Panc1 (cell line): Measurements from ENCODE around the gene MRAP. TPM values are rescaled to one million over a fixed set of nuclear protein-coding genes. Genes with fewer than 3 reads are reported as not detected.
"Not testable (repeated sequence)": the region's sequence is repeated elsewhere in the genome, so short reads cannot be mapped to it uniquely, and the experiment has no call there.

Source experiments
- ATAC-seq: fragments of 200-7000 bp; cut with Tn5 transposase; 2 replicates; pipeline ENCODE4 v1.9.1; 2020; ENCODE audit warnings: mild to moderate bottlenecking, moderate library complexity
- BruUV-seq: library from RNA; stranded (reverse); fragments of 400-500 nt; replicated peaks from 2 replicates; lab custom pipeline; 2021; lab: Mats Ljungman, UMichigan
- CTCF ChIA-PET: fragments of 300-600 bp; sonication (Branson Sonifier 250); formaldehyde crosslinking; loops from one replicate; lab custom pipeline; 2022; ENCODE audit warnings: antibody characterized with exemption; lab: Charles Lee
- POLR2A ChIA-PET: fragments of 300-600 bp; sonication (Branson Sonifier 250); formaldehyde crosslinking; loops from one replicate; lab custom pipeline; 2022; ENCODE audit warnings: antibody characterized with exemption; lab: Charles Lee
- DNase-seq: peaks from one replicate; pipeline ENCODE4 v3.0.0-alpha.2; 2010; ENCODE audit warnings: low read depth, low spot score
- H3K27ac ChIP-seq: 2 replicates; pipeline ENCODE4 v1.5.1; 2011; ENCODE audit warnings: mild to moderate bottlenecking, low read length, inconsistent platforms
- H3K27me3 ChIP-seq: fragments of 200-500 bp; sonication (Bioruptor generic); 2 replicates; pipeline ENCODE4 v1.6.0; 2014; ENCODE audit warnings: low read length, inconsistent platforms; ENCODE audit not compliant: control insufficient read depth, insufficient read depth
- H3K36me3 ChIP-seq: fragments of 200-500 bp; sonication (Bioruptor generic); 2 replicates; pipeline ENCODE4 v1.5.1; 2014; ENCODE audit warnings: inconsistent platforms, mild to moderate bottlenecking, low read length, moderate library complexity; ENCODE audit not compliant: control insufficient read depth, insufficient read depth
- H3K4me1 ChIP-seq: 2 replicates; pipeline ENCODE4 v1.5.1; 2011; ENCODE audit warnings: inconsistent platforms, mild to moderate bottlenecking, low read length, moderate library complexity; ENCODE audit not compliant: control insufficient read depth, insufficient read depth
- H3K4me3 ChIP-seq, 2 experiments: 2 replicates each; pipeline ENCODE4 v1.5.1; 2011 to 2012; ENCODE audit warnings: low read depth in 2 of 2, low read length in 2 of 2, mild to moderate bottlenecking in 2 of 2, inconsistent platforms in 1 of 2, moderate library complexity in 1 of 2
- H3K9me3 ChIP-seq: fragments of 200-500 bp; sonication (Bioruptor generic); 2 replicates; pipeline ENCODE4 v1.5.1; 2014; ENCODE audit warnings: low read depth, mild to moderate bottlenecking, inconsistent platforms, low read length, moderate library complexity; ENCODE audit not compliant: control insufficient read depth, insufficient read depth
- POLR2AphosphoS5 ChIP-seq: IDR thresholded peaks from 2 replicates; pipeline ENCODE4 v1.6.1; 2012; ENCODE audit warnings: mild to moderate bottlenecking, low read depth, low read length, moderate library complexity
- SIN3A ChIP-seq: IDR thresholded peaks from 2 replicates; pipeline ENCODE4 v1.6.1; 2012; ENCODE audit warnings: low read depth, mild to moderate bottlenecking, low read length, moderate library complexity, borderline replicate concordance; ENCODE audit not compliant: insufficient read depth
- TCF7L2 ChIP-seq: IDR thresholded peaks from 2 replicates; pipeline ENCODE4 v1.6.1; 2011; ENCODE audit warnings: mild to moderate bottlenecking, low read depth, low read length, inconsistent platforms
- in situ Hi-C: cut with HindIII; loops from 2 replicates; pipeline ENCODE4 v1.10.0; 2016; ENCODE audit warnings: low sequenced_read_pairs, low pct_unique_long_range_greater_than_20kb
- intact Hi-C: fragments of 100-400 bp; cut with micrococcal nuclease; formaldehyde crosslinking; loops from one replicate; pipeline ENCODE4 v1.10.0; 2022; ENCODE audit not compliant: unreplicated experiment
- total RNA-seq: library from RNA; stranded (reverse); gene quantifications from one replicate; pipeline ENCODE4 v1.2.1, GENCODE V29; 2021; ENCODE audit not compliant: unreplicated experiment
- TF ChIP-seq, protein P1 (sequence below): fragments of 450-650 bp; IDR thresholded peaks from 2 replicates; pipeline ENCODE4 v1.5.1; 2017; ENCODE audit warnings: mild to moderate bottlenecking
- TF ChIP-seq, protein P2 (sequence below), 2 experiments: IDR thresholded peaks; 2 replicates each; pipeline ENCODE4 v1.6.1; 2011 to 2012; ENCODE audit warnings: low read depth in 2 of 2, control low read depth in 1 of 2, low read length in 1 of 2, mild to moderate bottlenecking in 1 of 2, moderate library complexity in 1 of 2; ENCODE audit not compliant: insufficient read depth in 1 of 2

Gene MRAP
- total RNA-seq, 1 experiment from 2014 or later = not detected

DNA sequence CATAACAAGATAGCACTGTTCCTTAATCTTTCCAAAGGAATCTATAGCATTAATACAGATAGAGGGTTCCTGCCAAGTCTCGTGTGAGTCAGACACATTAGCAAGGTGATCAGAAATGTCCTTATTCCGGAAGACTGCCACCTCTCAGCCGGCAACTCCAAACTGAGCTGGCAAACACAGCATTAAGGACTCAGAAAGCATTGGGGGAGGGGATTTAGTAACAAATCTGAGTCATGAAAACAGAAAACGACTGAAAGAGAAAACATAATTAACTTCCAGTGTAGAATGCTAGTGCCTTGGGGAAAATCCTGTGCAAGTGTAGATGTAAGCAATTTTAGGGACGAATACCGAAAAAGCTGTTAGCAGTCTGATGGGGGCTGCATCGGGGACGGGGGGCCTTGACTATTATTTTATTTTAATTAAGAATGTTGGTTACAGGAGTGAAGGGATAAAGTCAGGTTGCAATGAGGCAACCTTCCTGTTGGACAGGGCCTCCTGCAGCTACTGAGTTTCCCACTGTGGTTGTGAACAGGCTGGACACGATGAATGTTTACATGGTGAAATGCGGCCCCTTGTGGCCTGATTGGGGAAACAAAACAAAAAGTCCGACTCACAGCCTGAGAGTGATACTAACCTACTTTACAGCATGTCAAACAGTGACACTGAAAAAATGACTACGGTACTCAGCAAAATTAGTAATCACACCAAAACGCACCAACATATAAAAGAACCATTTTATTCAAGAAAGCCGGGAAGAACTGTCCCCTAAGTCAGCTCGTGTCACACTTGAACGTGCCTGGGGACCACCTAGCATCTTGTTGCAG lies 40.5 kb upstream of the MRAP start:
- H3K4me3 ChIP-seq = no peak overlapping the region
- POLR2A ChIA-PET = no interaction called here
- BruUV-seq = no TSS peak
- H3K27ac ChIP-seq = no peak overlapping the region
- ATAC-seq = peak; percentile 94
- peaks cover 5% of the 10 kb centered on the region; the same call in 1 of the 2 replicates for H3K27me3 ChIP-seq
- H3K36me3 ChIP-seq = no peaks in the 10 kb centered on the region
- TF ChIP-seq, protein P1, sequence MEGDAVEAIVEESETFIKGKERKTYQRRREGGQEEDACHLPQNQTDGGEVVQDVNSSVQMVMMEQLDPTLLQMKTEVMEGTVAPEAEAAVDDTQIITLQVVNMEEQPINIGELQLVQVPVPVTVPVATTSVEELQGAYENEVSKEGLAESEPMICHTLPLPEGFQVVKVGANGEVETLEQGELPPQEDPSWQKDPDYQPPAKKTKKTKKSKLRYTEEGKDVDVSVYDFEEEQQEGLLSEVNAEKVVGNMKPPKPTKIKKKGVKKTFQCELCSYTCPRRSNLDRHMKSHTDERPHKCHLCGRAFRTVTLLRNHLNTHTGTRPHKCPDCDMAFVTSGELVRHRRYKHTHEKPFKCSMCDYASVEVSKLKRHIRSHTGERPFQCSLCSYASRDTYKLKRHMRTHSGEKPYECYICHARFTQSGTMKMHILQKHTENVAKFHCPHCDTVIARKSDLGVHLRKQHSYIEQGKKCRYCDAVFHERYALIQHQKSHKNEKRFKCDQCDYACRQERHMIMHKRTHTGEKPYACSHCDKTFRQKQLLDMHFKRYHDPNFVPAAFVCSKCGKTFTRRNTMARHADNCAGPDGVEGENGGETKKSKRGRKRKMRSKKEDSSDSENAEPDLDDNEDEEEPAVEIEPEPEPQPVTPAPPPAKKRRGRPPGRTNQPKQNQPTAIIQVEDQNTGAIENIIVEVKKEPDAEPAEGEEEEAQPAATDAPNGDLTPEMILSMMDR = peak; percentile 78
- TF ChIP-seq, protein P2, sequence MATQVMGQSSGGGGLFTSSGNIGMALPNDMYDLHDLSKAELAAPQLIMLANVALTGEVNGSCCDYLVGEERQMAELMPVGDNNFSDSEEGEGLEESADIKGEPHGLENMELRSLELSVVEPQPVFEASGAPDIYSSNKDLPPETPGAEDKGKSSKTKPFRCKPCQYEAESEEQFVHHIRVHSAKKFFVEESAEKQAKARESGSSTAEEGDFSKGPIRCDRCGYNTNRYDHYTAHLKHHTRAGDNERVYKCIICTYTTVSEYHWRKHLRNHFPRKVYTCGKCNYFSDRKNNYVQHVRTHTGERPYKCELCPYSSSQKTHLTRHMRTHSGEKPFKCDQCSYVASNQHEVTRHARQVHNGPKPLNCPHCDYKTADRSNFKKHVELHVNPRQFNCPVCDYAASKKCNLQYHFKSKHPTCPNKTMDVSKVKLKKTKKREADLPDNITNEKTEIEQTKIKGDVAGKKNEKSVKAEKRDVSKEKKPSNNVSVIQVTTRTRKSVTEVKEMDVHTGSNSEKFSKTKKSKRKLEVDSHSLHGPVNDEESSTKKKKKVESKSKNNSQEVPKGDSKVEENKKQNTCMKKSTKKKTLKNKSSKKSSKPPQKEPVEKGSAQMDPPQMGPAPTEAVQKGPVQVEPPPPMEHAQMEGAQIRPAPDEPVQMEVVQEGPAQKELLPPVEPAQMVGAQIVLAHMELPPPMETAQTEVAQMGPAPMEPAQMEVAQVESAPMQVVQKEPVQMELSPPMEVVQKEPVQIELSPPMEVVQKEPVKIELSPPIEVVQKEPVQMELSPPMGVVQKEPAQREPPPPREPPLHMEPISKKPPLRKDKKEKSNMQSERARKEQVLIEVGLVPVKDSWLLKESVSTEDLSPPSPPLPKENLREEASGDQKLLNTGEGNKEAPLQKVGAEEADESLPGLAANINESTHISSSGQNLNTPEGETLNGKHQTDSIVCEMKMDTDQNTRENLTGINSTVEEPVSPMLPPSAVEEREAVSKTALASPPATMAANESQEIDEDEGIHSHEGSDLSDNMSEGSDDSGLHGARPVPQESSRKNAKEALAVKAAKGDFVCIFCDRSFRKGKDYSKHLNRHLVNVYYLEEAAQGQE (IDR thresholded peaks at IDR 0.05; ENCODE audit: insufficient read depth in 1 of 2, low read depth in 2 of 2, low read length in 1 of 2) = no peak
- intact Hi-C loops = loop anchor here (2.0 kb wide), 2 partner anchors 391 to 477 kb away; no protein-coding TSS in a partner anchor
- in situ Hi-C loops = no loop called here
- DNase-seq = peak; percentile 53
- CTCF ChIA-PET = interaction anchor here (0.6 kb wide), 1 partner anchor 94 kb away, joined by 3 read pairs; no protein-coding TSS in a partner anchor
- H3K4me1 ChIP-seq = no peaks in the 10 kb centered on the region; the same call in 1 of the 2 replicates
- H3K9me3 ChIP-seq = no peaks in the 10 kb centered on the region

DNA sequence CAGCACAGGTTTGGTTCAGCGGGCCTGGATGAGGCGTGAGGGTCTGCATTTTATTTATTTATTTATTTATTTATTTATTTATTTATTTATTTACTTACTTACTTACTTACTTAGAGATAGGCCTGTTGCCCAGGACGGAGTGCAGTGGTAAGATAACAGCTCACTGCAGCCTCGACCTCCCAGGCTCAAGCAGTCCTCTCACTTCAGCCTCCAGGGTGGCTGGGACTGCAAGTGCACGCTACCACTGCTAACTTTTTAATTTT lies 39.9 kb upstream of the MRAP start:
- intact Hi-C loops = loop anchor here (2.0 kb wide), 2 partner anchors 392 to 478 kb away; no protein-coding TSS in a partner anchor
- ATAC-seq, CTCF ChIA-PET, H3K27me3 ChIP-seq, H3K4me1 ChIP-seq, H3K27ac ChIP-seq, DNase-seq, in situ Hi-C loops, H3K36me3 ChIP-seq, POLR2A ChIA-PET, H3K9me3 ChIP-seq, BruUV-seq, H3K4me3 ChIP-seq: not testable (repeated sequence)

DNA sequence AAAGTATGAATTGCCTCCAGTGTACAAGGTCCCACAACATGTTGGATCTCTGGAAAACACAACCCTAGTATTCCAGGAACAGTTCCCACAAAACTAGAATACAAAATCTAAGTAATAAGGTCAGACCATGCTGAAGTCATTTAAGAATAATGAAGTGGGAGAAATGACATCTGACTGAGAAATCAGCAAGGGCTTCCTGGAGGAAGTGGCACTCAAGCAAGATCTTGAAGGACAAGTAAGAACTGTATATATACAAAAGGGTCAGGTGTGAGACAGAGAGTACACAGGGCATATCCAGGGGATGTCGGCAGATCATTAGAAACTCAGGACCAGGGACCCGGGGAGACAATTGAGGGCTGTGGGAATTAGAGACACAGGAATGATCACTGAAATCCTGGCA lies 38.5 kb upstream of the MRAP start:
- in situ Hi-C loops (no loop called here), intact Hi-C loops (no loop called here)
- no peak overlapping the region for H3K4me3 ChIP-seq
- H3K9me3 ChIP-seq = no peaks in the 10 kb centered on the region
- peaks cover 5% of the 10 kb centered on the region; the same call in 1 of the 2 replicates for H3K27me3 ChIP-seq
- no TSS peak for BruUV-seq
- H3K36me3 ChIP-seq = no peaks in the 10 kb centered on the region
- H3K4me1 ChIP-seq = no peaks in the 10 kb centered on the region; the same call in 1 of the 2 replicates
- ATAC-seq (no peak), DNase-seq (no peak)
- H3K27ac ChIP-seq = no peak overlapping the region
- TF ChIP-seq, protein P2 (IDR thresholded peaks at IDR 0.05; ENCODE audit: insufficient read depth in 1 of 2, low read depth in 2 of 2, low read length in 1 of 2) = no peak
- TF ChIP-seq, protein P1 = no peak
- TF ChIP-seq POLR2AphosphoS5 (no peak), TCF7L2 (no peak), SIN3A (no peak)
- ChIA-PET POLR2A (no interaction called here), CTCF (interaction anchor here (0.6 kb wide), 1 partner anchor 13 kb away, joined by 5 read pairs; no protein-coding TSS in a partner anchor)
